Common myeloid progenitor, CD34-positive (primary cell): ENCODE measurements around the gene HEXIM2.

Experiments
- CTCF ChIA-PET: fragments of 350-600 bp; sonication (Branson Sonifier 250); formaldehyde crosslinking; loops from one replicate; lab custom pipeline; 2021; ENCODE audit warnings: antibody characterized with exemption; lab: Charles Lee
- POLR2A ChIA-PET: fragments of 350-600 bp; sonication (Branson Sonifier 250); formaldehyde crosslinking; loops from one replicate; lab custom pipeline; 2021; ENCODE audit warnings: antibody characterized with exemption; lab: Charles Lee
- DNase-seq, 3 donors: peaks; one replicate each; pipeline versions ENCODE4 v3.0.0 to v3.0.0-alpha.2; 2013
- H3K27ac ChIP-seq, 2 experiments: 1 replicate in 1 of 2; 2 replicates in 1 of 2; pipeline ENCODE4 v1.7.0; 2013; ENCODE audit warnings: inconsistent platforms in 2 of 2, low read length in 2 of 2, mild to moderate bottlenecking in 2 of 2, low read depth in 1 of 2, moderate library complexity in 1 of 2; ENCODE audit not compliant: severe bottlenecking in 2 of 2, insufficient read depth in 1 of 2, poor library complexity in 1 of 2
- H3K27me3 ChIP-seq, 5 experiments: replicated peaks in 2 of 5; 1 replicate in 3 of 5; 2 replicates in 2 of 5; pipeline versions ENCODE4 v1.6.1 to v1.7.0; 2013; ENCODE audit warnings: low read length in 4 of 5, mild to moderate bottlenecking in 2 of 5, moderate library complexity in 2 of 5, inconsistent platforms in 1 of 5; ENCODE audit not compliant: insufficient read depth in 5 of 5, control insufficient read depth in 4 of 5
- H3K36me3 ChIP-seq, 4 experiments: 1 replicate in 2 of 4; 2 replicates in 2 of 4; pipeline versions ENCODE4 v1.6.1 to v1.7.0; 2013; ENCODE audit warnings: low read length in 3 of 4, control low read depth in 1 of 4, mild to moderate bottlenecking in 1 of 4; ENCODE audit not compliant: control insufficient read depth in 4 of 4, insufficient read depth in 4 of 4
- H3K4me1 ChIP-seq, 4 experiments: 1 replicate in 3 of 4; 2 replicates in 1 of 4; pipeline versions ENCODE4 v1.6.1 to v1.7.1; 2013; ENCODE audit warnings: low read length in 3 of 4, mild to moderate bottlenecking in 3 of 4, control low read depth in 1 of 4, inconsistent platforms in 1 of 4, moderate library complexity in 1 of 4; ENCODE audit not compliant: control insufficient read depth in 4 of 4, insufficient read depth in 4 of 4; ENCODE audit errors: control extremely low read depth in 1 of 4
- H3K4me3 ChIP-seq, 7 experiments: 1 replicate in 4 of 7; 2 replicates in 3 of 7; pipeline versions ENCODE4 v1.5.1 to v1.7.0; 2013; ENCODE audit warnings: mild to moderate bottlenecking in 7 of 7, low read length in 6 of 7, moderate library complexity in 6 of 7, inconsistent platforms in 2 of 7, low read depth in 2 of 7, control low read depth in 1 of 7; ENCODE audit not compliant: insufficient read depth in 4 of 7, control insufficient read depth in 1 of 7; ENCODE audit errors: extremely low read depth in 1 of 7
- H3K9me3 ChIP-seq, 5 experiments: 1 replicate in 4 of 5; 2 replicates in 1 of 5; pipeline versions ENCODE4 v1.6.1 to v1.7.1; 2013; ENCODE audit warnings: low read length in 4 of 5, mild to moderate bottlenecking in 2 of 5, inconsistent platforms in 1 of 5, low read depth in 1 of 5, moderate library complexity in 1 of 5; ENCODE audit not compliant: control insufficient read depth in 4 of 5, insufficient read depth in 2 of 5; ENCODE audit errors: control extremely low read depth in 1 of 5
- WGBS: methylation state at CpG from one replicate; pipeline ENCODE4 v1.1.5; 2013; ENCODE audit not compliant: insufficient coverage; 5-methylcytosine and 5-hydroxymethylcytosine counted together

HEXIM2 gene

DNA sequence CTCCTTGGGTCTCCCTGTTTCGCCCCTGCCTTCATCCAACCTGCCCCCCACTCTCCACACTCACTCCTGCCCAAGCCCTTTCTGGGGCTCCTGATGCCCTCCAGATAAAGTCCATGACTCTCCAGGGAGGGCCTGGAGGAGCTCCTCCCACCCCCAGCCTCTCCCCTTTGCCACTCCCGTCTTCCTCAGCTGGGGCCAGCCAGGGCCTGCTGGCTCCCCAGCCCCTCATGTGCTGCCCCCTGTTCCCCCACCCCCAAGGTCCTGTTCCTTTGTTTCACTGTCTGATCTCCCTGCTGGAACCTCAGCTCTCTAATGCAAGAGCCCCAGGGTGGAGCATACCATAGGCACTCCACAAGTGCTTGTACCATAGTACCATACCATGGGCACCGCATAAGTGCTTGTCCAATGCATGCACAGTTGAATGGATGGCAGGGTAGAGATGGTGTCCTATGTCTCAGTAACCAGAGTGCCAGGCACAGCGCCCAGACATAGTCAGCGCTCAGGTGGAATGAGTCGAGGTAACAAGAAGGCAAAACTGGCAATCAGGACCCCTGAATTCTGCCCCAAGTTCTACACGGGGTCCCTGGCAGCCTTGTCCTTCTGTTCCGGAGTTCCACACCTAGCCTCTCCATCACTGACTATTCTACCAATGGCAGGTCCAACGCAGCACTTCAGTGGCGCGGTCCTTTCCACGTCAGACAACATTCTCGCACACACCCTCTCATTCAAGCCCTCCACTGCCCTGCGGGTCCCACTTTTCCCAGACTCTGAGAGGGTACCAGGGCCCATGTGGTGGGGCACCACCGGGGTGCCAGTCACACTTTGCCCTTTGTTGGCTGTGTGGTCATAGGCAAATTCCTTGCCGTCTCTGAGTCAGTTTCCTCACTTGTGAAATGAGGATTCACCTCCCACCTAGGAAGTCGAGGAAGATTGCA, 30.7 kb upstream of the HEXIM2 start:
- ChIA-PET POLR2A (interaction anchor here (1.0 kb wide), 1 partner anchor 18 kb away, joined by 3 read pairs; no protein-coding TSS in a partner anchor), CTCF (interaction anchor here (1.1 to 3.1 kb wide), 6 partner anchors 12 to 67 kb away, joined by 4 to 11 read pairs (median 7); partner anchors contain the start of genes HEXIM1 and HEXIM2)
- Histone ChIP-seq H3K27me3 (peaks cover 0 to 1% (median 0%) of the 10 kb centered on the region in 5 experiments), H3K4me1 (peaks cover 0 to 21% (median 20%) of the 10 kb centered on the region in 4 experiments), H3K9me3 (no peaks in the 10 kb centered on the region), H3K4me3 (no peak overlapping the region), H3K36me3 (no peaks in the 10 kb centered on the region), H3K27ac (no peak overlapping the region)
- WGBS, result 93% methylated on average over 16 of the region's 17 CpGs
- DNase-seq, result no peak

- Histone ChIP-seq H3K4me1 (peaks cover 0 to 28% (median 28%) of the 10 kb centered on the region in 4 experiments), H3K4me3 (peak overlapping the region; percentile 27 to 85 (median 71)), H3K9me3 (no peaks in the 10 kb centered on the region), H3K27ac (no peak overlapping the region), H3K36me3 (no peaks in the 10 kb centered on the region), H3K27me3 (peaks cover 0 to 1% (median 0%) of the 10 kb centered on the region in 5 experiments)
- 12% methylated on average over 38 of the region's 46 CpGs for WGBS
- ChIA-PET POLR2A (interaction anchor here (1.0 to 1.6 kb wide), 2 partner anchors 16 to 17 kb away, joined by 3 to 4 read pairs; partner anchors contain the start of gene HEXIM1), CTCF (interaction anchor here (0.6 to 3.1 kb wide), 6 partner anchors 15 to 66 kb away, joined by 3 to 11 read pairs (median 4); partner anchors contain the start of gene HEXIM2)
- peak in 2 of 3 donors; percentile 42 to 58 for DNase-seq
These were observed 29.9 kb upstream of the HEXIM2 start for GRCh38 chr17:45131616-45132319.

DNA sequence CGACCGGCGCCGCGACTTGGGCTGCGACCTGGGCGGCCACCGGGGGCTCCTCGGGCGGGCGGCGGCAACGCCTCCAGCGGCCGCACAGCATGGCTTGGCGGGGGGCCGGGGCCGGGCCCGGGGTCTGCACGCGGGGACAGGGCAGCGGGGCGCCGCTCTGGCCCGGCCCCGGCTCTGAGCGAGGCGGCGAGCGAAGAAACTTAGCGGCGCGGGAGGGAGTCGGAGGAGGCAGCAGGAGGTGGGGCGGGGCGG, 29.4 kb upstream of the HEXIM2 start, which contains the start of gene PLCD3:
Gene PLCD3, minus strand, starts transcription at position 196 of the 252 bp plus-strand sequence. Its CDS starts 105 bp downstream, at position 91.
- Histone ChIP-seq H3K4me1 (peaks cover 0 to 28% (median 28%) of the 10 kb centered on the region in 4 experiments), H3K36me3 (no peaks in the 10 kb centered on the region), H3K27me3 (peaks cover 0 to 1% (median 0%) of the 10 kb centered on the region in 5 experiments), H3K4me3 (peak within 1 kb of the TSS; percentile 62 to 85 (median 73)), H3K27ac (peak within 1 kb of the TSS in 1 of 2 experiments; percentile 77), H3K9me3 (no peaks in the 10 kb centered on the region)
- ChIA-PET CTCF (interaction anchor here (0.6 to 7.9 kb wide), 6 partner anchors 16 to 65 kb away, joined by 3 to 148 read pairs (median 6); partner anchors contain the start of genes HEXIM1 and HEXIM2), POLR2A (interaction anchor here (1.6 kb wide), 1 partner anchor 16 kb away, joined by 4 read pairs; the partner anchor contains the start of gene HEXIM1)
- DNase-seq, result no peak
- 0% methylated on average over 15 of the region's 36 CpGs for WGBS

GRCh38 chr17:45132572-45133463, 28.9 kb upstream of the HEXIM2 start:
- POLR2A ChIA-PET, result interaction anchor here (1.6 kb wide), 1 partner anchor 15 kb away, joined by 4 read pairs; the partner anchor contains the start of gene HEXIM1
- 0% methylated on average over 36 of the region's 71 CpGs for WGBS
- Histone ChIP-seq H3K27me3 (peaks cover 0 to 1% (median 0%) of the 10 kb centered on the region in 5 experiments), H3K36me3 (peaks cover 0 to 3% (median 1%) of the 10 kb centered on the region in 4 experiments), H3K4me1 (peaks cover 0 to 28% (median 28%) of the 10 kb centered on the region in 4 experiments), H3K4me3 (peak overlapping the region; percentile 62 to 85 (median 73)), H3K27ac (peak overlapping the region in 1 of 2 experiments; percentile 77), H3K9me3 (no peaks in the 10 kb centered on the region)
- peak; percentile 67 to 76 (median 72) for DNase-seq
- CTCF ChIA-PET, result interaction anchor here (0.6 to 7.9 kb wide), 8 partner anchors 16 to 176 kb away, joined by 3 to 148 read pairs (median 3); partner anchors contain the start of genes HEXIM1 and HEXIM2

DNA sequence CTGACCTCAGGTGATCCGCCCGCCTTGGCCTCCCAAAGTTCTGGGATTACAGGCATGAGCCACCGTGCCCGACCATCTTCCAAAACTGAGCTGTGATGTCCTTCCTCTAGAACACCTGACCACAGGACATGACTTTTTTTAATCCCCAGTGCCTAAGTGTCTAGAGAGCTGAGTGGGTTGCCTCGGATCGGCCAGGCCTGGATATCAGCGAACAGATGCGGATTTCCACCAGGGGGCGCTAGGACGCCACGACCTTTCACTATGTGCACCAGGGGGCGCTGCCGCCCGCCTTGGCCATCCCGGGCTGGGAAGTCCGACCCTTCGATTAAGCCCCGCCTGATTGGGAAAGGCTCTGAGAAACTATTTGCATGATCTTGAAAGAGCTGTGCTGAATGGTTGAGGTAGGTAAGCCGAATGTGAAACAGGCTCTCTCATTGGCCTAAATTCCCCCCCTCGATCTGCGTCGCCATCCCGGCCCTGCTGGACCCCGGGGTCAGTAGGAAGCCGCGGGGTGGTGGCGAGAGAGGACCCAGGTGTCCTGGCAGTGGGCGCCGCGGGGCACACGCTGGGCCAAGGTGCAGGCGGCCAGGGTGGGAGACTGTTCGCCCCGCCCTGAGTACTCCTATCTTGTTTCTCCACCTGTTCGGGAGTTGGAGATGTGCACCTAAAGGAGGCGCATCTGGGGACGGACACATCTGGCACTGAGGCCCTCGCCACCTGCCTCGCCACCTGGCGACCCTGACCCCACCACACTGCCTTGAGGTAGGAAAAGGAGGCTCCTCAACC, 26.3 kb upstream of the HEXIM2 start, which contains the start of gene ACBD4:
Gene ACBD4, plus strand, starts transcription at position 496 of the 786 bp plus-strand sequence. CDS start 458 bp downstream, outside the sequence.
- no peaks in the 10 kb centered on the region for H3K9me3 ChIP-seq
- H3K36me3 ChIP-seq, result peaks cover 0 to 13% (median 2%) of the 10 kb centered on the region in 4 experiments
- WGBS, result 6% methylated on average over 35 of the region's 40 CpGs
- H3K4me3 ChIP-seq, result peak within 1 kb of the TSS; percentile 75 to 93 (median 84)
- peaks cover 0 to 28% (median 28%) of the 10 kb centered on the region in 4 experiments for H3K4me1 ChIP-seq
- DNase-seq, result peak; percentile 97 to 98 (median 97)
- ChIA-PET CTCF (interaction anchor here (0.6 to 7.9 kb wide), 34 partner anchors 9 to 233 kb away, joined by 3 to 148 read pairs (median 6); partner anchors contain the start of genes HEXIM1 and HEXIM2), POLR2A (interaction anchor here (0.6 to 3.1 kb wide), 5 partner anchors 13 to 70 kb away, joined by 4 to 34 read pairs (median 4); partner anchors contain the start of genes HEXIM1 and HEXIM2)
- H3K27me3 ChIP-seq, result peaks cover 0 to 1% (median 0%) of the 10 kb centered on the region in 5 experiments
- H3K27ac ChIP-seq, result peak within 1 kb of the TSS; percentile 33 to 77
